Bronchial epithelial cell (primary cell): ENCODE results near the gene STYXL2. TPM values are rescaled to one million over a fixed set of nuclear protein-coding genes. Genes with fewer than 3 reads are reported as not detected.
A peak's percentile ranks its signal among the peaks of the same experiment; 100 is the strongest.

Source experiments
- DNase-seq: peaks from one replicate; pipeline ENCODE4 v3.0.0-alpha.2; 2010; ENCODE audit warnings: low read depth
- FAIRE-seq: peaks from 2 replicates; lab custom pipeline; 2011; peaks lifted over from hg19 to GRCh38; lab: Jason Lieb, UNC
- H3K27me3 ChIP-seq: 2 replicates; pipeline ENCODE4 v1.5.1; 2011; ENCODE audit warnings: low read length; ENCODE audit not compliant: control insufficient read depth, insufficient read depth
- H3K36me3 ChIP-seq: 2 replicates; pipeline ENCODE4 v1.5.1; 2011; ENCODE audit warnings: low read length; ENCODE audit not compliant: control insufficient read depth, insufficient read depth
- H3K4me3 ChIP-seq: 2 replicates; pipeline ENCODE4 v1.5.1; 2011; ENCODE audit warnings: mild to moderate bottlenecking, low read depth, low read length, control low read depth
- total RNA-seq: library from RNA; depleted of rRNA; stranded (reverse); fragments of >200 nt; gene quantifications from 2 replicates; pipeline ENCODE4 v1.2.1, GENCODE V29; 2014
- TF ChIP-seq, protein P1 (sequence below): IDR thresholded peaks from 2 replicates; pipeline ENCODE4 v1.5.1; 2011; ENCODE audit warnings: mild to moderate bottlenecking, moderate library complexity, low read length, control low read depth, inconsistent platforms; ENCODE audit not compliant: insufficient read depth, severe bottlenecking

The STYXL2 gene
- total RNA-seq, 1 donor from 2014 or later: not detected

DNA sequence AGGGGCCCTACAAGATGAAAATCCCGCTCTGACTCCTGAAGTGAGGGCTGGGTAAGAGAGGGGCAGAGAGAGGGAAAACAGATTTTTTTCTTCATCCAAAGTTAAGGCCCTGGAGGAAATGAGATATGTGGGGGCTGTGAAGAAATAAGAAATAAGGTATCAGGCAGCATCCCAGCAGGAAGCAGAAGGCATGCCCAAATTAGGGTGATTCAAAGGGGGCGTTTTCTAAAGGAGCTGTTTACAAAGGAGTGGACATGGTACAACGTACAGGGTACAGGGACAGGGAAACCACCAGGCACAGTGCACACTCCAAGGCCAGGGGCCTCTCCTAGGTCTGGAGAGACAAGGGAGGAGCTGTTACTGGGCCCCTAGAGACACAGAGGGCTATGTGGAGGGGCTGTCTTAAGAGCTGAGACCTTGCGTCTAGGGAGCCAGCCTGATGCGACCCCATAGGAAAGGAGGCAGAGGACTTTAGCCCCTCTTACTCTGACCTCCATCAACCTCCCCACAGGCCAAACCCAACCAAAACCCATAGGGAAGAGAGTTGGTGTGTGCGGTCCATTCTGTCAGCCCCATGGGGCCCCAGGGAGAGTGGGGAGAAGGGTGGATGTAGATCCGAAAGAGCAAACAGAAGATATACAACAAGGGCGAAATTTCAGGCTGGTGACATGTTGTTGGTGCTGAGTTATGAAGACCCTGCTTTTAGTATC, 38.6 kb downstream of the STYXL2 start:
- no peak overlapping the region for H3K4me3 ChIP-seq
- H3K27me3 ChIP-seq: no peaks in the 10 kb centered on the region
- no peaks in the 10 kb centered on the region for H3K36me3 ChIP-seq
- FAIRE-seq (no peak), DNase-seq (no peak)
- TF ChIP-seq, protein P1, sequence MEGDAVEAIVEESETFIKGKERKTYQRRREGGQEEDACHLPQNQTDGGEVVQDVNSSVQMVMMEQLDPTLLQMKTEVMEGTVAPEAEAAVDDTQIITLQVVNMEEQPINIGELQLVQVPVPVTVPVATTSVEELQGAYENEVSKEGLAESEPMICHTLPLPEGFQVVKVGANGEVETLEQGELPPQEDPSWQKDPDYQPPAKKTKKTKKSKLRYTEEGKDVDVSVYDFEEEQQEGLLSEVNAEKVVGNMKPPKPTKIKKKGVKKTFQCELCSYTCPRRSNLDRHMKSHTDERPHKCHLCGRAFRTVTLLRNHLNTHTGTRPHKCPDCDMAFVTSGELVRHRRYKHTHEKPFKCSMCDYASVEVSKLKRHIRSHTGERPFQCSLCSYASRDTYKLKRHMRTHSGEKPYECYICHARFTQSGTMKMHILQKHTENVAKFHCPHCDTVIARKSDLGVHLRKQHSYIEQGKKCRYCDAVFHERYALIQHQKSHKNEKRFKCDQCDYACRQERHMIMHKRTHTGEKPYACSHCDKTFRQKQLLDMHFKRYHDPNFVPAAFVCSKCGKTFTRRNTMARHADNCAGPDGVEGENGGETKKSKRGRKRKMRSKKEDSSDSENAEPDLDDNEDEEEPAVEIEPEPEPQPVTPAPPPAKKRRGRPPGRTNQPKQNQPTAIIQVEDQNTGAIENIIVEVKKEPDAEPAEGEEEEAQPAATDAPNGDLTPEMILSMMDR: no peak

DNA sequence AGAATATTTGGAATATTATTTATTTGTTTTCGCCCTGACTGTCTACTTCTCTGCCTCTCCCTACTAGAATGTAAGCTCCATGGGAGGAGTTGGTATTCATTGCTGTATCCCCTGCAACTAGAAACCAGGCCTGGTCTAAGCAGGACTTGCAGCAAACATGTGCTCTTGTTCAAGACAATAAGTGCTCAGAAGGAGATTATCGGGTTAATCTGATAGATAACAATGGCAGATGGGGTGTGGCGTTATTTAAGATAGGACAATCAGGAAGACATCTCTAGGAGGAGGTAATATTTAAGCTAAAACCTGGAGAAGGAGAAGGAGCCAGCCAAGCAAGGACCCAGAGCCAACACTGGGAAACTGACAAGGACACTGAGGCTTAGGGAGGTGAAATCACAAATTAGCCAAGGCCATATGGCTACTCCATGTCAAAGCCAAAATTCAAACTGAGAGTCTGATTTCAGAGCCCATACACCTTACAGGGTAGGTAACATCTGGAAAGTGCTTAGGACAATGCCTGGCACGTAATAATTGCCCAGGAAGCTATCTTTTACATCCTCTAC, 41.5 kb downstream of the STYXL2 start:
- no peaks in the 10 kb centered on the region for H3K36me3 ChIP-seq
- TF ChIP-seq, protein P1: no peak
- no peak overlapping the region for H3K4me3 ChIP-seq
- no peaks in the 10 kb centered on the region for H3K27me3 ChIP-seq
- no peak for FAIRE-seq
- DNase-seq: no peak

DNA sequence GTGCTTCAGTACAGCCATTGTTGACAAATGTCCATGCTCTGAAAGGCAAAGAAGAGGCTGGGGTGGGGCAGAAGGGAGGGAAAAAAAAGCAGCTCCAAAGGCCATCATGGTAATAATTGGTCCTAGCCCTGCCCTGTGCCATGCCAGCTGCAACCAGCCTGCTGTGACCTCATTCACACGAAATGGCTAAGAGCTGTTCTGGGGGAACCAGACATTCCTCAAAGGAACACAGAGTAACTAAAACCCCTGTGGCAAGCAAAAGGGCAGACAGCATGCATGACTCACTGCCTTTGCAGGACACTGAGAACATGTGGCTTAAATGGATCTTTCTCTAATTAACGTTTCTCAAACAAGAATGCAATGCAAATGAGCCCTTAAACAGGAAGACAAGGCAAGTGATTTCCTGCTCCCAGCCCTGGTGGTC, 42.3 kb downstream of the STYXL2 start:
- DNase-seq (peak; percentile 66), FAIRE-seq (no peak)
- TF ChIP-seq, protein P1: no peak
- no peak overlapping the region for H3K4me3 ChIP-seq
- no peaks in the 10 kb centered on the region for H3K27me3 ChIP-seq
- H3K36me3 ChIP-seq: no peaks in the 10 kb centered on the region

DNA sequence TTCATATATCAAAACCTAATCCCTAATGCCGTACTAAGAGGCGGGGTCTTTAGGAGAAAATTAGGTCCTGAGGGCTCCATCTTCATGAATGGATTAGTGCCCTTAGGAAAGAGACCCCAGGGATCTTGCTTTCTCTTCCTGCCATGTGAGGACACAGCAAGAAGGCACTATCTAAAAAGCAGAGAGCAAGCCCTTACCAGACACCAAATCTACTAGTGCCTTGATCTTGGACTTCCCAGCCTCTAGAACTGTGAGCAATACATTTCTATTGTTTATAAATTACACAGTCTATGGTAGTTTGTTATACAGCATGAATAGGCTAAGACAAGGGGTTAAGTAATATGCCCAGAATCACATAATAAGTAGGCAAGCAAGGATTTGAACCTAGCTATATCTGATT, 42.9 kb downstream of the STYXL2 start:
- FAIRE-seq: no peak

DNA sequence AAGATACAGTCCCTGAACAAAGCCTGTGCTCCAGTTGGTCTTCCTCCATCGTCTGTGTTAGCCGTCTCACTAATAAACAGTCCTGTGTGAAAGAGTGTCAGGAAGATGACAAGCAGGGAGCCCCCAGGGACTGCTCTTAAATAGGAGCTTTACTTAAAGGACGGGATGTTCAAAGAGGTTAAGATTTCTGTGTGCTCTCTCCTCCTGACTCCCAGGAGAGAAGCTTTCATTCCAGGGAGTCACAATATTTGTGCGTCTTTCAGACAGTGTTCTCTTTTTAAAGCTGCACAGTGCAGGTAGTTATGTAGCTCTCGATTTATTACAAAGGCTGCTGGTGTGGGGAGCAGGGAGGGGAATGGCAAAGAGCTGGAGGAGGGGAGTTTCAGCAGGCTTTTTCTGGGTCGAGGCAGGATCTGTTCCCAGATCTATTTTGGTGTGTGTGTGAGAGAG, 43.5 kb downstream of the STYXL2 start:
- no peak for FAIRE-seq
- no peak for DNase-seq
- H3K4me3 ChIP-seq: no peak overlapping the region

More for the DNA sequence above, 42.9 kb downstream of the STYXL2 start:
- Histone ChIP-seq H3K27me3 (no peaks in the 10 kb centered on the region), H3K4me3 (no peak overlapping the region), H3K36me3 (no peaks in the 10 kb centered on the region)
- TF ChIP-seq, protein P1: no peak
- DNase-seq: no peak

More for the DNA sequence above, 43.5 kb downstream of the STYXL2 start:
- TF ChIP-seq, protein P1: no peak
- H3K36me3 ChIP-seq: no peaks in the 10 kb centered on the region
- H3K27me3 ChIP-seq: no peaks in the 10 kb centered on the region
